K562 (cell line): ENCODE data around the gene SP2.

ENCODE experiments used
- MAFF ChIP-seq: IDR thresholded peaks from 2 replicates; pipeline ENCODE4 v1.6.1; 2012; ENCODE audit warnings: low read length, improper control_type of control experiment
- NCOA4 ChIP-seq: fragments of 450-650 bp; IDR thresholded peaks from 2 replicates; pipeline ENCODE4 v1.6.1; 2018; ENCODE audit warnings: mild to moderate bottlenecking; ENCODE audit not compliant: partially characterized antibody
- SETDB1 ChIP-seq: IDR thresholded peaks from one replicate; pipeline ENCODE4 v1.6.1; 2012; ENCODE audit warnings: low read length, control low read depth, inconsistent platforms
- SUPT5H ChIP-seq: fragments of 450-650 bp; IDR thresholded peaks from 2 replicates; pipeline ENCODE4 v1.6.1; 2016
- TEAD1 ChIP-seq, 2 experiments: fragments of 450-650 bp in 1 of 2; sonication (generic) in 1 of 2; formaldehyde crosslinking; IDR thresholded peaks; 2 replicates each; pipeline versions ENCODE4 v1.4.0 to v1.8.0; 2020 to 2022; ENCODE audit warnings: mild to moderate bottlenecking in 2 of 2, missing genetic modification reagents in 1 of 2
- ZBTB8A ChIP-seq: fragments of 450-650 bp; IDR thresholded peaks from 2 replicates; pipeline ENCODE4 v1.6.1; 2018; ENCODE audit warnings: mild to moderate bottlenecking, moderate library complexity; ENCODE audit not compliant: partially characterized antibody
- ZNF274 ChIP-seq: IDR thresholded peaks from 2 replicates; pipeline ENCODE4 v1.6.1; 2011; ENCODE audit warnings: low read depth, mild to moderate bottlenecking, low read length, moderate library complexity, borderline replicate concordance
- ZNF707 ChIP-seq: fragments of 250-450 bp; sonication (Bioruptor Pico); conservative IDR thresholded peaks from 2 replicates; pipeline ENCODE4 v1.8.0; 2022; ENCODE audit warnings: inconsistent platforms, mild to moderate bottlenecking, moderate library complexity
- TF ChIP-seq, protein P1 (sequence below), 3 experiments: IDR thresholded peaks in 2 of 3; conservative IDR thresholded peaks in 1 of 3; 2 replicates each; pipeline ENCODE4 v1.5.1; 2011 to 2012; ENCODE audit warnings: low read length in 3 of 3, mild to moderate bottlenecking in 3 of 3, control low read depth in 2 of 3, improper control_type of control experiment in 1 of 3, inconsistent platforms in 1 of 3, low read depth in 1 of 3, mixed read lengths in 1 of 3, moderate library complexity in 1 of 3; ENCODE audit not compliant: insufficient read depth in 2 of 3
- TF ChIP-seq, protein P2 (sequence below), 2 experiments: fragments of 450-650 bp; formaldehyde crosslinking in 1 of 2; IDR thresholded peaks; 2 replicates each; pipeline versions ENCODE4 v1.4.0 to v1.6.1; 2014 to 2020; ENCODE audit warnings: mild to moderate bottlenecking in 2 of 2, borderline replicate concordance in 1 of 2, low read depth in 1 of 2
- TF ChIP-seq, protein P3 (sequence below): fragments of 250-450 bp; sonication (Bioruptor Pico); IDR thresholded peaks from 2 replicates; pipeline ENCODE4 v1.4.0; 2020; ENCODE audit warnings: mild to moderate bottlenecking, moderate library complexity

DNA sequence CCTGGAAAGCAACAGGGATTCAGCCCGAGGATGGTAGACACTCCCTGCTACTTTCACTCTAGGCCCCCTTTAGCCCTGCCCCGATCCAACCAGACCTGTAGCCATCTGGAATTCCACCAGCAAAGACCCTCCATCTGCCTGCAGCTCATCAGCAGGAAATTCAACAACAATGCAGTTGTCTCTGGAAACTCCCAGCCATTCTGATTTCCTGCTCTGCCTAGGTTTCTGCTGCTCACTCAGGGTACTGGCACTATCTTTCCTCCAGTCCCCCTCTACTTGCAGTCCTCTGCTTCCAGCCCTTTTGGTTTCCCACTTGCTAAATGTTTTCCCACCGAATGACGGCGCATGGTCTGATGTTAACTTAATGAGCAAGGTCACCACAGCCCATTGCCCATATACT, 42.4 kb upstream of the SP2 start:
- TF ChIP-seq, protein P1, sequence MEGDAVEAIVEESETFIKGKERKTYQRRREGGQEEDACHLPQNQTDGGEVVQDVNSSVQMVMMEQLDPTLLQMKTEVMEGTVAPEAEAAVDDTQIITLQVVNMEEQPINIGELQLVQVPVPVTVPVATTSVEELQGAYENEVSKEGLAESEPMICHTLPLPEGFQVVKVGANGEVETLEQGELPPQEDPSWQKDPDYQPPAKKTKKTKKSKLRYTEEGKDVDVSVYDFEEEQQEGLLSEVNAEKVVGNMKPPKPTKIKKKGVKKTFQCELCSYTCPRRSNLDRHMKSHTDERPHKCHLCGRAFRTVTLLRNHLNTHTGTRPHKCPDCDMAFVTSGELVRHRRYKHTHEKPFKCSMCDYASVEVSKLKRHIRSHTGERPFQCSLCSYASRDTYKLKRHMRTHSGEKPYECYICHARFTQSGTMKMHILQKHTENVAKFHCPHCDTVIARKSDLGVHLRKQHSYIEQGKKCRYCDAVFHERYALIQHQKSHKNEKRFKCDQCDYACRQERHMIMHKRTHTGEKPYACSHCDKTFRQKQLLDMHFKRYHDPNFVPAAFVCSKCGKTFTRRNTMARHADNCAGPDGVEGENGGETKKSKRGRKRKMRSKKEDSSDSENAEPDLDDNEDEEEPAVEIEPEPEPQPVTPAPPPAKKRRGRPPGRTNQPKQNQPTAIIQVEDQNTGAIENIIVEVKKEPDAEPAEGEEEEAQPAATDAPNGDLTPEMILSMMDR (IDR thresholded peaks at IDR 0.05 in 2 of 3, conservative IDR thresholded peaks at IDR 0.05 in 1 of 3; ENCODE audit: insufficient read depth in 2 of 3, low read depth in 1 of 3, low read length in 3 of 3): no peak
- TF ChIP-seq SETDB1 (no peak), TEAD1 (CRISPR knock-in tag; IDR thresholded peaks at IDR 0.05) (no peak), MAFF (no peak), SUPT5H (no peak), ZBTB8A (no peak), ZNF274 (no peak), ZNF707 (no peak), NCOA4 (no peak)
- TF ChIP-seq, protein P2, sequence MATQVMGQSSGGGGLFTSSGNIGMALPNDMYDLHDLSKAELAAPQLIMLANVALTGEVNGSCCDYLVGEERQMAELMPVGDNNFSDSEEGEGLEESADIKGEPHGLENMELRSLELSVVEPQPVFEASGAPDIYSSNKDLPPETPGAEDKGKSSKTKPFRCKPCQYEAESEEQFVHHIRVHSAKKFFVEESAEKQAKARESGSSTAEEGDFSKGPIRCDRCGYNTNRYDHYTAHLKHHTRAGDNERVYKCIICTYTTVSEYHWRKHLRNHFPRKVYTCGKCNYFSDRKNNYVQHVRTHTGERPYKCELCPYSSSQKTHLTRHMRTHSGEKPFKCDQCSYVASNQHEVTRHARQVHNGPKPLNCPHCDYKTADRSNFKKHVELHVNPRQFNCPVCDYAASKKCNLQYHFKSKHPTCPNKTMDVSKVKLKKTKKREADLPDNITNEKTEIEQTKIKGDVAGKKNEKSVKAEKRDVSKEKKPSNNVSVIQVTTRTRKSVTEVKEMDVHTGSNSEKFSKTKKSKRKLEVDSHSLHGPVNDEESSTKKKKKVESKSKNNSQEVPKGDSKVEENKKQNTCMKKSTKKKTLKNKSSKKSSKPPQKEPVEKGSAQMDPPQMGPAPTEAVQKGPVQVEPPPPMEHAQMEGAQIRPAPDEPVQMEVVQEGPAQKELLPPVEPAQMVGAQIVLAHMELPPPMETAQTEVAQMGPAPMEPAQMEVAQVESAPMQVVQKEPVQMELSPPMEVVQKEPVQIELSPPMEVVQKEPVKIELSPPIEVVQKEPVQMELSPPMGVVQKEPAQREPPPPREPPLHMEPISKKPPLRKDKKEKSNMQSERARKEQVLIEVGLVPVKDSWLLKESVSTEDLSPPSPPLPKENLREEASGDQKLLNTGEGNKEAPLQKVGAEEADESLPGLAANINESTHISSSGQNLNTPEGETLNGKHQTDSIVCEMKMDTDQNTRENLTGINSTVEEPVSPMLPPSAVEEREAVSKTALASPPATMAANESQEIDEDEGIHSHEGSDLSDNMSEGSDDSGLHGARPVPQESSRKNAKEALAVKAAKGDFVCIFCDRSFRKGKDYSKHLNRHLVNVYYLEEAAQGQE (IDR thresholded peaks at IDR 0.05; ENCODE audit: borderline replicate concordance): no peak
- TF ChIP-seq, protein P2 (CRISPR knock-in tag; IDR thresholded peaks at IDR 0.05; ENCODE audit: low read depth): no peak
- TF ChIP-seq, protein P3, sequence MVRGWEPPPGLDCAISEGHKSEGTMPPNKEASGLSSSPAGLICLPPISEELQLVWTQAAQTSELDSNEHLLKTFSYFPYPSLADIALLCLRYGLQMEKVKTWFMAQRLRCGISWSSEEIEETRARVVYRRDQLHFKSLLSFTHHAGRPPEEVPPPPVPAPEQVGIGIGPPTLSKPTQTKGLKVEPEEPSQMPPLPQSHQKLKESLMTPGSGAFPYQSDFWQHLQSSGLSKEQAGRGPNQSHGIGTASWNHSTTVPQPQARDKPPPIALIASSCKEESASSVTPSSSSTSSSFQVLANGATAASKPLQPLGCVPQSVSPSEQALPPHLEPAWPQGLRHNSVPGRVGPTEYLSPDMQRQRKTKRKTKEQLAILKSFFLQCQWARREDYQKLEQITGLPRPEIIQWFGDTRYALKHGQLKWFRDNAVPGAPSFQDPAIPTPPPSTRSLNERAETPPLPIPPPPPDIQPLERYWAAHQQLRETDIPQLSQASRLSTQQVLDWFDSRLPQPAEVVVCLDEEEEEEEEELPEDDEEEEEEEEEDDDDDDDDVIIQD: no peak
